HPDE6-E6E7 (cell line): ENCODE results near the gene UNC50.
"Not testable (repeated sequence)": the region's sequence is repeated elsewhere in the genome, so short reads cannot be mapped to it uniquely, and the experiment has no call there.

Experiments used
- DNase-seq: peaks from one replicate; pipeline ENCODE4 v3.0.0; 2011; ENCODE audit warnings: missing footprints; ENCODE audit errors: extremely low spot score

UNC50 gene

GRCh38 chr2:98576666-98577312 lies 31.6 kb upstream of the UNC50 start:
- no peak for DNase-seq

DNA sequence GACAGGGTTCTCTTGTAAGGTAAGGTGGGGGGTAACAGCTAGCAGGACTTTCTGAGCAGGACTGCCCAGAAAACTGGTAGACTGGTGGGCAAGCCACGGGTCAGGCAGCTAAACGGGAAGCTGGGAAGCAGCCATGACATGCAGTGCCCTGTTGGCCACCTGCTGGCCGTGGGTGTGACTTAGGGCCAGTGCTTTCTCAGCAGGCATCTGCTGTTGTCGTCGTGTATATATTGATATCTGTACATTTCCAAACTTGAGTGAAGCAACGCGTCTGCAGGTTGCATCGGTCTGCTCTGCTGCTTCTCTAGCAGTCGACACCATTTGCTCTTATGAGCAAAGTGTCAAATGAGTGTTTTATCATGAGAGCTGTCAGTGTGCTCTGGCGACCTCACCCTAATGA lies 31.1 kb upstream of the UNC50 start:
- no peak for DNase-seq

GRCh38 chr2:98578231-98578630 lies 30.2 kb upstream of the UNC50 start:
- no peak for DNase-seq

GRCh38 chr2:98579926-98580325 lies 28.5 kb upstream of the UNC50 start:
- no peak for DNase-seq

- DNase-seq: no peak
Observed at GRCh38 chr2:98580656-98581284, 27.6 kb upstream of the UNC50 start.

- no peak for DNase-seq
Observed at GRCh38 chr2:98582523-98582922, 25.9 kb upstream of the UNC50 start.

- DNase-seq: no peak
Observed at GRCh38 chr2:98583276-98583675, 25.1 kb upstream of the UNC50 start.

GRCh38 chr2:98583816-98584618 lies 24.4 kb upstream of the UNC50 start:
- DNase-seq: no peak

- no peak for DNase-seq
Observed at GRCh38 chr2:98585386-98585785, 23.0 kb upstream of the UNC50 start.

DNA sequence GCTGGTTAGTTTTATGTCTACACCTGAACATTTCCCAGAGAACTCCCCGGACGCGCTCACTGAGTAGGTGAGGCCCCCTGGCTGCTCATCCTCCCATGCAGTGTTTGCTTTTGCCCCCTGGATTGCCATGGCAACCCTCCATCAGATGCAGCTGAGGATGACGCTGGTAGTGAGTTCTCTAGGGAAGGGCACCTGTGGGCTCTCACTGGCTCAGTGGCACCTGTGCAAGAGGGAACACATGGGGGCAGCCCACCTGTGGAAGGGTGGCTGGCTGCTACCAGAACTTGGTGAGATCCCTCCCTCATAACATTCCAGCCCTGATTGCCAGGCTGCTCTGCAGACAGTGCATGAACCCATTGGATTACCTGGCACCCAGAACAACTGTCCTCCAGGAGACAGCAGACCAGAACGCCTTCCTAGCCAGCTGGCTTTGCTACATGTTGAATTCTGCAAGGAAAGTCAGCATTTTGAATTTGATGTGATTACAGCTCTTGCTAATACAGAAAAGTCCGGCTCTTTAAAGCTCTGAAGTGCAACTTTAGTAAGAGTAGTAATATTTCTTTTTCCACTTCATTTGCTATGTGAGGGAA lies 21.7 kb upstream of the UNC50 start:
- no peak for DNase-seq

DNA sequence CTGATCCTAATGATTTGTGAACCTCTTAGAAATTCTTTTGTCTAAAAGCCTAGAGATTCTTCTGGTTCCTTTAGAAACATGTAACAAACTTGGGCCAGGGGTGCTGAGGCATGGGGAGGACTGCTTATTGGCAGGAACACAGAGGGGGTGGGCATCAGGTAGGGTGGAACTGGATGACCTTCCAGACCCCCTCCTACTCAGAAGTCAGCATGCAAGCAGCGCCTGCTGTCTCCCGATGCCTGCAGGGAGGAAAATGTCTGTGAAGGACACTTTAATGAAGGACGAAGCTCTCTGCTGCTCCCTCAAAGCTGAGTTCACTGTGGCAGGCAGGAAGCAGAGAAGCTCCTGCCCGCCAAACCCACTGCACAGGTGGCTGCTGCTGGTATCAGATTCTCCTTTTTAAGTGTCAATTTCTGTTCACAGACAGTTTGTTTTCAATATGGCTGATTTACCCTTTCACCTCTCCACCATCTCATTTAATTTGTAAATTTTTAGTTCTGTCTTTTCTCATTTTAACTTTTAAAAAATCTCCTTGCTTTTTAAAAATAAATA lies 19.4 kb upstream of the UNC50 start:
- no peak for DNase-seq

GRCh38 chr2:98589489-98589888 lies 18.9 kb upstream of the UNC50 start:
- no peak for DNase-seq

DNA sequence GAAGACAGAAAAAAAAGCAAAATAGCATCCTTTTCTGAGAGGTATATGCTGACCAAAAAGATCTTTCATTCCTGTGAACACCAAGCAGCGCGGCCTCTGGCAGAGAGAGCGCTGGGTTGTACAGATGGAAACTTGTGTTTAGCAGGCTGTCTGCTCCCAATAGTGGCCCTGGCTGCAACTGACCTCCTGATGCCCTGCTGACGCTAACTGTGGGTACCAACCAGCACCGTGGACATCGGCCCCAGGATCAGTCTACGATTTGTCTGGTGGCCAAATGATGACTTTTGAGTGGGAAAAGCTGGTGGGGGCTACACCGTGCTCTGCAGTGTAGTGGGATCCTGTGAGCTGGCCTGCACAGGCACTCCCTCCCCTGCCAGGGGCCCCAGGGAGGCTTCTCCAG lies 15.8 kb upstream of the UNC50 start:
- no peak for DNase-seq

DNA sequence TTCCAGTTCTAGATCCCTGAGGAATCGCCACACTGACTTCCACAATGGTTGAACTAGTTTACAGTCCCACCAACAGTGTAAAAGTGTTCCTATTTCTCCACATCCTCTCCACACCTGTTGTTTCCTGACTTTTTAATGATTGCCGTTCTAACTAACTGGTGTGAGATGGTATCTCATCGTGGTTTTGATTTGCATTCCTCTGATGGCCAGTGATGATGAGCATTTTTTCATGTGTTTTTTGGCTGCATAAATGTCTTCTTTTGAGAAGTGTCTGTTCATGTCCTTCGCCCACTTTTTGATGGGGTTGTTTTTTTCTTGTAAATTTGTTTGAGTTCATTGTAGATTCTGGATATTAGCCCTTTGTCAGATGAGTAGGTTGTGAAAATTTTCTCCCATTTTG lies 13.7 kb upstream of the UNC50 start:
- DNase-seq: not testable (repeated sequence)

DNA sequence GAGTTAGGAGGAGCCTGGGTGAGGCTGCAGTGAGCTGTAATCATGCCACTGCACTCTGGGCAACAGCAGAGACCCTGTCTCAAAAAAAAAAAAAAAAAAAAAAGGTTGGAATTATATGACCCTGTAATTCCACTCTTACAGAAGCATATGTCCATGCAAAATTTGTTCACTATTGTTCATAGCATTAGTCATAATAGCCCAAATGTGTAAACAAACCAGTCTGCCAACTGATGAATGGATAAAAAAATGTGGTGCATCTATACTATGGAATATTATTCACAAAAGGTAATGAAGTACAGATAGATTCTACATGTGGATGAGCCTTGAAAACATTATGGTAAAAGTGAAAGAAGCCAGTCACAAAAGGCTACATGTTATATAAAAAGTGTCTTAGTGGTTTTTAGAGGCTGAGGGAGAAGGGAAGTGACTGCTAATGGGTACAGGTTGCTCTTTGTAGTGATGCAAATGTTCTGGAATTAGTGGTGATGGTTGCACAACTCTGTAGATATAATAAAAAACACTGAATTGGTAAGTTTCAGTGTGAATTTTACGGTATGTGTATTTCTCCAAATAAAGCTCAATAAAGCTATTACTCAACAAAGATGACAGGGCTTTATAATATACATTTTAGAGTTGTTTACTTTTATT lies 9.5 kb upstream of the UNC50 start:
- DNase-seq: no peak

GRCh38 chr2:98601532-98602132 lies 6.8 kb upstream of the UNC50 start:
- no peak for DNase-seq

DNA sequence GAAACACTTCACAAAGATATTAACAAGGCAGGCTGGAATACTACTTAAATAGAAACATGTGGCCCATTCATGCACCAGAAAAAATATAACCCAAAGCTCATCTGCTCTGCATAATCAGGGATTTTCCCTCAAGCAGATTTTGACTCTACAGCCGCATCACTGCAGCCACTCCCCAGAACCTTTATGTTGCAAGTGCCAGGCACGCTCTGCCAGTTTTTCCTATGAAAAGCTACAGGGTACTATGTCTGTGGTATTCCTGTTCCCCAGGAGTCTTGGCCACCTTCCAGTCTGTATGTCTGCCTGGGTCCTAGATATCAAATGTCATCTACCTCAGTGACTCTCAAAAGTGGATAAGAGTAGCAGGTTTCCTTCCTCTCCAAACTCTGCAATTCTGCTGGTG lies 3.8 kb upstream of the UNC50 start:
- no peak for DNase-seq

- no peak for DNase-seq
Observed at GRCh38 chr2:98605076-98605475, 3.3 kb upstream of the UNC50 start.

DNA sequence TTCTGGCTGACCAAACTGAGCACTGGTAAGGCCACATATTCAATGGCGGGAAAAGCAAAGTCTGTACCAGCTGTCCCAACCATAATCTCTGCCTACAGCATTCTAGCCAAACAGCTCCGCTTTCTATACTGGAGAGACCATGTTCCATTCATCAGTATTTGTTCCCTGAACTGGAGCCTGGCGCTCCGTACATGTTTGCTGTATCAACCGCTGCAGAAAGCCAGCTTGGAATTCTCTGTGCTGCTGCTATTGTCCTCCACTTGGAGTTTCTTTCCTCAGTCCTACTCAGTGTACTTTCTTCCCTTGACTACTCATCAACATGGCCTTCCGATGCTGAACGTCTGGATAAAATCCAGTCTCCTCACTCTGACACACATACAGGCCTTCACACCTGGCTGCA lies 2.0 kb upstream of the UNC50 start:
- no peak for DNase-seq

DNA sequence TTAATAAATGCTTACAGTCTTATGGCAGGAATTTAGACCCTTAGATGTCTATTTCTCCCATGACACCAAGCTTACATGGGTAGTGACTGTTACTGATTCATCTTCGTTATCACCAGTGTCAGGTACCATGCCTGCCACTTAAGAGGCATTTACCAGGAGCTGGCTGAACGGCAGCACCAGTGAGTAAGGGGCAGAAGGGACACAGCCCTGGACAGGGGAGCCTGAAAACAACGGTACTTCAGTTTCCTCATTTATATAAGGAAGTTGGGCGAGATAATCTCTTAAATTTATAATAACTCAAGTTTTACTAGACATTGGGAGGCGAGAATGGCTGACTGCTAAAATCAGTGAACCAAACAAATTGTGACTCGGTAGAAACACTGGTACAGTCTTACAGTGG lies 1.3 kb upstream of the UNC50 start:
- DNase-seq: no peak

DNA sequence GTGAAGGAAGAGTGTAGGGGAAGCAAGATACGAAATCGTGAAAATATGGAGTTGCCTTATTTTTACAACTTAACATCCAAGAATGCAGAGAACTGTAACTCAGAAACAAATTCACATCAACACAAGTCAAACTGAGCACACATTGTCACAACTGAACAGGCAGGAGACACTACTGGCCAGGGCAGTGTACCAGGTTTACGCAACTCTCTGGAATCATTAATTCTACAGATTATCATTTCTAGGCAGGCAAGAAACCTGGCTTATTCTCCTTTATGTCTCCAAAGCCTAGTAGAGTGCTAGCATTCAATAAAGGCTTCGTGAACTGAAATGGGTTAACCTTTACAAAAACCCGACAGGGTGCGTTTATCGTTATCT lies 661 bp upstream of the UNC50 start:
- no peak for DNase-seq
